RWPE2 (cell line): ENCODE measurements around the gene RNF43.

Experiments
- ATAC-seq: fragments of 200-7000 bp; cut with Tn5 transposase; 3 replicates; pipeline ENCODE4 v1.9.1; 2021; ENCODE audit warnings: low read depth
- DNase-seq: peaks from one replicate; pipeline ENCODE4 v3.0.0-alpha.2; 2020; ENCODE audit warnings: low spot score
- H3K27ac ChIP-seq: fragments of 450-650 bp; 2 replicates; pipeline ENCODE4 v1.5.1; 2017; ENCODE audit warnings: mild to moderate bottlenecking; ENCODE audit not compliant: poor library complexity, severe bottlenecking
- H3K27me3 ChIP-seq: fragments of 250-450 bp; sonication (Bioruptor Pico); 2 replicates; pipeline ENCODE4 v1.5.1; 2021; ENCODE audit warnings: mild to moderate bottlenecking, moderate library complexity; ENCODE audit not compliant: insufficient read depth, poor library complexity, severe bottlenecking
- H3K36me3 ChIP-seq: fragments of 250-450 bp; sonication (Bioruptor Pico); 2 replicates; pipeline ENCODE4 v1.5.1; 2020; ENCODE audit warnings: low read depth, mild to moderate bottlenecking, moderate library complexity
- H3K4me1 ChIP-seq: fragments of 250-450 bp; sonication (Bioruptor Pico); 2 replicates; pipeline ENCODE4 v1.5.1; 2021; ENCODE audit warnings: mild to moderate bottlenecking, moderate library complexity; ENCODE audit not compliant: insufficient read depth, poor library complexity, severe bottlenecking
- H3K4me3 ChIP-seq: fragments of 250-450 bp; sonication (Bioruptor Pico); 2 replicates; pipeline ENCODE4 v1.5.1; 2021; ENCODE audit warnings: mild to moderate bottlenecking, moderate library complexity; ENCODE audit not compliant: severe bottlenecking
- H3K9me3 ChIP-seq: fragments of 250-450 bp; sonication (Bioruptor Pico); 2 replicates; pipeline ENCODE4 v1.5.1; 2021; ENCODE audit warnings: mild to moderate bottlenecking, moderate library complexity; ENCODE audit not compliant: severe bottlenecking
- CTCF ChIP-seq: fragments of 450-650 bp; IDR thresholded peaks from one replicate; pipeline ENCODE4 v1.5.1; 2017; ENCODE audit warnings: mild to moderate bottlenecking, moderate library complexity; ENCODE audit not compliant: poor library complexity, severe bottlenecking

The RNF43 gene

GRCh38 chr17:58377661-58378060 is 39.7 kb downstream of the RNF43 start:
- Histone ChIP-seq H3K36me3 (no peaks in the 10 kb centered on the region), H3K27me3 (no peaks in the 10 kb centered on the region), H3K27ac (no peak overlapping the region), H3K4me3 (no peak overlapping the region), H3K4me1 (peaks cover 4% of the 10 kb centered on the region), H3K9me3 (no peaks in the 10 kb centered on the region)
- DNase-seq (no peak), ATAC-seq (no peak)
- no peak for TF ChIP-seq CTCF

GRCh38 chr17:58377093-58377601 is 40.2 kb downstream of the RNF43 start:
- peak; percentile 51; the same call in 1 of the 3 replicates for ATAC-seq
- DNase-seq: no peak
- Histone ChIP-seq H3K27ac (no peak overlapping the region), H3K36me3 (no peaks in the 10 kb centered on the region), H3K4me1 (peaks cover 4% of the 10 kb centered on the region), H3K9me3 (no peaks in the 10 kb centered on the region), H3K4me3 (no peak overlapping the region), H3K27me3 (no peaks in the 10 kb centered on the region)
- TF ChIP-seq CTCF: no peak

GRCh38 chr17:58376472-58377000 is 40.8 kb downstream of the RNF43 start:
- no peak for DNase-seq
- H3K27ac ChIP-seq: no peak overlapping the region
- no peaks in the 10 kb centered on the region for H3K9me3 ChIP-seq
- TF ChIP-seq CTCF: no peak
- peaks cover 4% of the 10 kb centered on the region for H3K4me1 ChIP-seq
- ATAC-seq: no peak
- H3K27me3 ChIP-seq: no peaks in the 10 kb centered on the region
- no peak overlapping the region for H3K4me3 ChIP-seq
- no peaks in the 10 kb centered on the region for H3K36me3 ChIP-seq

- no peak for ATAC-seq
- Histone ChIP-seq H3K27me3 (no peaks in the 10 kb centered on the region), H3K27ac (no peak overlapping the region), H3K4me1 (peaks cover 4% of the 10 kb centered on the region), H3K9me3 (no peaks in the 10 kb centered on the region), H3K4me3 (no peak overlapping the region), H3K36me3 (no peaks in the 10 kb centered on the region)
- DNase-seq: no peak
- no peak for TF ChIP-seq CTCF
Measured at GRCh38 chr17:58375811-58376210, 41.5 kb downstream of the RNF43 start.

GRCh38 chr17:58375256-58375655 is 42.1 kb downstream of the RNF43 start:
- Histone ChIP-seq H3K36me3 (no peaks in the 10 kb centered on the region), H3K27ac (no peak overlapping the region), H3K4me1 (peaks cover 4% of the 10 kb centered on the region), H3K27me3 (no peaks in the 10 kb centered on the region), H3K4me3 (no peak overlapping the region), H3K9me3 (no peaks in the 10 kb centered on the region)
- no peak for TF ChIP-seq CTCF
- DNase-seq (no peak), ATAC-seq (no peak)
